Ectodermal cell (in vitro differentiated cells): ENCODE measurements around the gene KRT1.
"Not testable (repeated sequence)": the region's sequence is repeated elsewhere in the genome, so short reads cannot be mapped to it uniquely, and the experiment has no call there.

Experiments used
- H3K27ac ChIP-seq: 2 replicates; pipeline ENCODE4 v1.7.0; 2013; ENCODE audit warnings: mild to moderate bottlenecking, low read depth, low read length; ENCODE audit not compliant: insufficient read depth, poor library complexity, severe bottlenecking
- H3K27me3 ChIP-seq: 2 replicates; pipeline ENCODE4 v1.7.0; 2013; ENCODE audit warnings: mild to moderate bottlenecking, low read length; ENCODE audit not compliant: insufficient read depth, control insufficient read depth, poor library complexity, severe bottlenecking
- H3K36me3 ChIP-seq: one replicate; pipeline ENCODE4 v1.7.0; 2013; ENCODE audit warnings: low read length; ENCODE audit not compliant: control insufficient read depth, insufficient read depth
- H3K4me1 ChIP-seq: one replicate; pipeline ENCODE4 v1.7.0; 2013; ENCODE audit warnings: low read length; ENCODE audit not compliant: control insufficient read depth, insufficient read depth
- H3K4me3 ChIP-seq: 2 replicates; pipeline ENCODE4 v1.7.0; 2013; ENCODE audit warnings: low read depth, low read length, control low read depth; ENCODE audit not compliant: insufficient read depth
- H3K9me3 ChIP-seq: 2 replicates; pipeline ENCODE4 v1.7.0; 2013; ENCODE audit warnings: mild to moderate bottlenecking, low read length, moderate library complexity; ENCODE audit not compliant: control insufficient read depth
- whole genome bisulfite sequencing, 2 experiments: methylation state at CpG; one replicate each; pipeline ENCODE4 v1.1.7; 2013; ENCODE audit warnings: missing lambda C conversion rate in 2 of 2; 5-methylcytosine and 5-hydroxymethylcytosine counted together

The KRT1 gene

DNA sequence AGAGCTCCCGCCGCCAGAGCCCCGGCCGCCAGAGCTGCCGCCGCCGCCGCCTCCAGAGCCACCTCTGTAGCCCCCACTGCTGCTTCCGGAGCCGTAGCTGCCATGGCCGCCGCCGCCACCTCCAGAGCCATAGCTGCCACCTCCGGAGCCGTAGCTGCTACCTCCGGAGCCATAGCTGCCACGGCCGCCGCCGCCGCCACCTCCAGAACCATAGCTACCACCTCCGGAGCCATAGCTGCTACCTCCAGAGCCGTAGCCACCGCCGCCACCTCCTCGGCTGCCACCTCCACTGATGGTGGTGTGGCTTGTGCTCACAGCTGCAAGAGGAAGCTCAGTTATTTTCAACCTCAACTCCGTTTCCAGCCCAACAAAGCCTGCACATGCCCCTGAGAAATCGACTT, 4.9 kb downstream of the KRT1 start:
- 90 to 92% methylated on average over 28 of the region's 28 CpGs for WGBS, 2 experiments
- Histone ChIP-seq H3K4me1 (no peaks in the 10 kb centered on the region), H3K27ac (no peak overlapping the region), H3K4me3 (no peak overlapping the region), H3K27me3 (no peaks in the 10 kb centered on the region), H3K36me3 (no peaks in the 10 kb centered on the region), H3K9me3 (no peaks in the 10 kb centered on the region)

DNA sequence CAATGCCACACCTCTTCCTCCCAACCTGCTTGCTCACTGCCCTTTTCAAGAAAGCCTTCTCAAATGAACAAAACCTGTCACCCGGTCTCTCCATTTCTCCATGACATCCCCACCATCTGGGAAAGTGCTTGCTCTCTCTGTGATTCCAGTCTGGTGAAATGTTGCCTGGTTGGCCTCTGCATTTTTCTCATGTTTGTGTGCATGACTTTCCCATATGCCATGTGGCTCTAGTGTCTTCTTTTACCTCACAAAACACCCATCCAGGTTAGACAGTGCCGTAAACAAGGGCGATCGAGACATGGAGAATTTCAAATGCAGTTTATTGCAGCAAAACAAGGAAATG, 5.8 kb downstream of the KRT1 start:
- Histone ChIP-seq H3K27ac (no peak overlapping the region), H3K9me3 (no peaks in the 10 kb centered on the region), H3K4me3 (no peak overlapping the region), H3K4me1 (no peaks in the 10 kb centered on the region), H3K27me3 (no peaks in the 10 kb centered on the region), H3K36me3 (no peaks in the 10 kb centered on the region)
- WGBS, 2 experiments = 82 to 91% methylated on average over 4 of the region's 4 CpGs

DNA sequence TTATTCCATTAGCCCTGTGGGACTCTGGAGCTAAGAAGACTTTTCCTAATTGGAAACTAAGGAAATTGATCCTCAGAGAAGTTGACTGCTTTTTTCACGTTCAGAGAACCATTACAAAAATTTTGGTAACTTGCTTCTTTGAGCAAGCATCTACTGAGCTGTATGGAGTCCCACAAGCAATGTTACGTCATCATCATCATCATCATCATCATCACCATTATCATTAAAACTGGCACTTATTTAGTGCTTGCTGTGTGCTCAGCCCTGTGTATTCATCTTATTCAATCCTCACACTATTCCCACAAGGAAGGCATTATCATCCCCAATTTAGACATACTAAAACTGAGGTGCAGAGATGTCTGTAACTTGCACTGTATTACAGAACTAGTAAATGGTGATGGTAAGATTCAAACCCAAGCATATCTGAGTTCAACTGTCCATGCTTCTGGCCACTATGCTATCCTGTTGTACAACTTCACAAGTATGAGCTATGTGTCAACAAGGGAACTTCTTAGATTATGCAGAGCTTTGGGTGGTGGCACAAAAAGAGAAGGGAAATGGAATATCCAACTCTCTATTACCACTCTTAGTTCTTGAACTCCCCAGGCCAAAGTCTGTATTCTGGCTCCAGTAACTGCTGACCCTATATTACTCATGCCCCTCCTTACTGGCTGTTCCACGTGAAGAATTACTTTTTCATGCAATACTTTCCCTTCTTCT, 6.3 kb downstream of the KRT1 start:
- Histone ChIP-seq H3K27ac (no peak overlapping the region), H3K4me1 (no peaks in the 10 kb centered on the region), H3K36me3 (no peaks in the 10 kb centered on the region), H3K4me3 (no peak overlapping the region), H3K27me3 (no peaks in the 10 kb centered on the region), H3K9me3 (no peaks in the 10 kb centered on the region)
- 76 to 79% methylated on average over 3 of the region's 3 CpGs for WGBS, 2 experiments

DNA sequence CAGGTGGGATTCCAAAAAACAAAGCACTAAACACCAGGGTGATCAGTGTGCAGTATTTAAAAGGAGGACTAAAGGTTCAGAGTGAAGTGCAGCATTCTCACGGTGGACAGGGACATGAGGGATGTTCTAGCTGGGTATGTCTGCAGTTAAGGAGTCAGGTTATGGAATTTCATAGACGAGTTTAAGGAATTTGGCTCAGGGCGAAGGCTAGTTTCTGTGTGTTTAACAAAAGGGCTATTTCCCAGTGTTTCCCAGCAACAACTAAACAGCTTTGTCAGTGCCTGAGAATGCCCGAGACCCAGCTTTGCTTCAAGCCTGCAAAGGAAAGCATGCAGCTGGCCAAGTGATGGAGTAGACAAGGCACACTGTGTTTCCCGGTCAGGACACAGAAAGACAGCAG, 7.0 kb downstream of the KRT1 start:
- no peaks in the 10 kb centered on the region for H3K27me3 ChIP-seq
- H3K36me3 ChIP-seq = no peaks in the 10 kb centered on the region
- 84% methylated on average over 5 of the region's 5 CpGs for WGBS, 2 experiments
- H3K4me1 ChIP-seq = no peaks in the 10 kb centered on the region
- H3K27ac ChIP-seq = peak overlapping the region; percentile 12
- H3K9me3 ChIP-seq = no peaks in the 10 kb centered on the region
- no peak overlapping the region for H3K4me3 ChIP-seq

DNA sequence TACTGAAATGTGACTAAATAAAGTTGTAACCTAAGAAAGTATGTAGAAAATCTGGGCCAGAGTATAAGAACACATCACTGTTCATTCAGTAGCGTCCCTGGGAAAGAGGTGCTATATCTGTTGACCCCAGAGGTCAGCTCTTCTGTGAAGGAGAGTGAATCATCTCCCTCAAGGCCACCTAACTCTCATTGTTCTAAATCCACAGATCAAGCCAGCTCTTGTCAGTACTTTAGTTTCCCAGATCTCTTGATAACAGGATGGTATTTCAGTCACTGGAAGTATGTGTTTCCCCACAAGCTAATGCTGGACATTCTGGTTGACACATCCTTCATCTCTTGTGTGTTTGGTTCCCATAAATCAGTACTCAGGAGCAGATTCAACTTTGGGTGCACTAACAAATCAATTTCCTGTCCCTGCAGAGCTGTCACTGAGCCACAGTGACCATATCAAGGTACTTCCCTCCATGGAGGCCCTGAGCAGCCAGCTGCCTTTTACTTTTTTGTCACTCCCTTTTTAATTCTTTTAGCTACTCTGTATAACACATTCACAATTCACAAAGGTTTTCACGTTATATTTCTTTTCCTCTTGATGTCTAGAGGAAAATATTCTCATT, 7.8 kb downstream of the KRT1 start:
- whole genome bisulfite sequencing, 2 experiments = 77 to 86% methylated on average over 2 of the region's 2 CpGs
- H3K4me3 ChIP-seq = no peak overlapping the region
- H3K36me3 ChIP-seq = no peaks in the 10 kb centered on the region
- no peaks in the 10 kb centered on the region for H3K9me3 ChIP-seq
- H3K4me1 ChIP-seq = no peaks in the 10 kb centered on the region
- no peaks in the 10 kb centered on the region for H3K27me3 ChIP-seq
- no peak overlapping the region for H3K27ac ChIP-seq

DNA sequence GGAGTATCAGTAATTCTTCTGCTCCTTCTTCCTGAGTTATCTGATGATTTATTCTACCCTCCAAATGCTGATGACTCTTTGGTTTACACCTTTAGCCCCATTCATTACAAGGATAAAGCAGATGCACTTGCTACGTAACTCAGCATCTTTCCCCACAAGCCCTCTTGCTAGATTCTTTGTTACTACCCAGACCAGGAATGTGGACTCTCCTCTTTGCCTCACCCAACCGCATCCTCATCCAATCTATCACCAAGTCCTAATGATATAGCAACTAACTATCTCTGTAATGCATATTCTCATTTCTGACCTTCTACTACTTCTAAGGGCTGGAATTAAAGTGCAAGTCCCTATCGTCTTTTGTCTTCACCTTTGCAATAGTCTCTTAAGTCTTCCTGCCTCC, 9.2 kb downstream of the KRT1 start:
- Histone ChIP-seq H3K27me3 (no peaks in the 10 kb centered on the region), H3K4me1 (no peaks in the 10 kb centered on the region), H3K9me3 (no peaks in the 10 kb centered on the region), H3K36me3 (no peaks in the 10 kb centered on the region), H3K4me3 (no peak overlapping the region), H3K27ac (no peak overlapping the region)
- WGBS, 2 experiments = 92 to 96% methylated on average over 3 of the region's 3 CpGs

DNA sequence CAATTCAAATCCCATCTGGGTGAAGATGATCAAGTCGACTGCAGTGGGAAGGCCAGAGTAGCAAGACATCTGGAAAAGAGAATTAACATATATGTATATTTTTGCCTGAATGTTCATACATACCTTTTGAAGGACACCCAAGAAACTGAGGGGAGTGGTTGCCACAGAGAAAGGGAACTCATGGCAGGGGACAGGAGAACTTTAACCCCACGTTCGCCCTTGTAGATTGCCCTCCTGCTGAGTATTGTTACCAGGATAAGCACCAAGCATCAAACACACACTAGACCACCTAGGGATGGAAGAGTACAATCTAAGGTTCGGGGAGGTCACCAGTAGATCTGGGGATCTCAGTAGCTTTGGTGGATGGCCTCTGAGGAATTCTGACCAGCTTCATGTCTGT, 9.7 kb downstream of the KRT1 start:
- no peaks in the 10 kb centered on the region for H3K4me1 ChIP-seq
- 87 to 91% methylated on average over 3 to 4 of the region's 4 CpGs for WGBS, 2 experiments
- no peaks in the 10 kb centered on the region for H3K27me3 ChIP-seq
- H3K4me3 ChIP-seq = no peak overlapping the region
- no peaks in the 10 kb centered on the region for H3K9me3 ChIP-seq
- no peak overlapping the region for H3K27ac ChIP-seq
- no peaks in the 10 kb centered on the region for H3K36me3 ChIP-seq

DNA sequence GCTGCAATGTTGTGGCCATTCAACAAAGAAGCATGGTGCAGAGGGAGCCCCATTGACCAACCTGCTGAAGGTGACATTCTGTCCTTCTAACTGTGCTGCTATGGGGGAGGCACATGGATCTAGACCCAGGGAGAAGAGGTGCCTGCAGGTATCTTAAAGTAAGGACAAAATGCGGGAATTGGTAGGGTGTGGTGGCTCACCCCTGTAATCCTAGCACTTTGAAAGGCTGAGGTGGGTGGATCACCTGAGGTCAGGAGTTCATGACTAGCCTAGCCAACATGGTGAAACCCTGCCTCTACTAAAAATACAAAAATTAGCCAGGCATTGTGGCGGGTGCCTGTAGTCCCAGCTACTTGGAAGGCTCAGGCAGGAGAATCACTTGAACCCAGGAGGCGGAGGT, 10.3 kb downstream of the KRT1 start:
- not testable (repeated sequence) for H3K36me3 ChIP-seq, H3K9me3 ChIP-seq, H3K27me3 ChIP-seq, H3K4me3 ChIP-seq, H3K4me1 ChIP-seq, H3K27ac ChIP-seq
- 89 to 90% methylated on average over 3 of the region's 3 CpGs for WGBS, 2 experiments

DNA sequence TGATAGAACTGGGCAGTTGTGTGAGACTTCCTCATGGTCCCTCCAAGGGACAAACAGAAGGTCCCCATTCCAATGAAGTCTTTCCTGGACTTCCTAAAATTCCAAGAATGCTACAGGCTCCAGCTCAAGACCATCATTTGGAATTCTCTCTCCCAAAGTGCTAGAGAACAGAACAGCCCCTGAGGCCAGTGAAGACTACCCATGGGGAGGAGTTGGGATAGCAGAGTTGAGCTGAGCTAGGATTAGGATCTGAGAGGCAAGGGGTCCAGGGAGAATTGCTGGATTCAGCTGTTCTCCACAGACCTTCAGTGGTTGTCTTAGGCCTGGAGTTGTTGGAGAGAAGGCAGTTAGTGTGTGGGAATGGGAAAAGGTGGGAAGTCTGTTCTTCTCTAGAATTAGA, 10.8 kb downstream of the KRT1 start:
- no peaks in the 10 kb centered on the region for H3K27me3 ChIP-seq
- H3K4me1 ChIP-seq = no peaks in the 10 kb centered on the region
- no peak overlapping the region for H3K4me3 ChIP-seq
- H3K27ac ChIP-seq = no peak overlapping the region
- no peaks in the 10 kb centered on the region for H3K36me3 ChIP-seq
- no peaks in the 10 kb centered on the region for H3K9me3 ChIP-seq

DNA sequence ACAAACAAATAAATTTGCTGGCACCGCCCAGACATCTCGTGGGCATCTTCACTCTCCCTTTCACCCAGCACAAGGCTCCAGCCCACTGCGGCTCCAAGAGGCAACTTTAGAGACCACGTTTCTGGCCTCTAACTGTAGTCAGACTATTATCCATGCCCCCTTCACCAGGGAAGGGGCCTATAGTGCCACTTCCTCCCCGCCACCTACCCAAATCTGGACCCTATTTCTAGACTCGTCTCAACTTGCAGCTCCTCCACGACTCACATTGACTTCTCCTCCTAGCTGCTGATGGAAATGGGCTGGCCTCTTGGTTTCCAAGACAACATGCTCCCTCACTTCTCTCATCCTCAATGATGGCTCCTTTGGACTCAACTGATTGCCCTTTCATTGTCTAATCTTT, 12.3 kb downstream of the KRT1 start:
- H3K27me3 ChIP-seq = no peaks in the 10 kb centered on the region
- H3K4me3 ChIP-seq = no peak overlapping the region
- H3K9me3 ChIP-seq = no peaks in the 10 kb centered on the region
- no peaks in the 10 kb centered on the region for H3K36me3 ChIP-seq
- 85% methylated on average over 7 of the region's 7 CpGs for WGBS, 2 experiments
- H3K4me1 ChIP-seq = no peaks in the 10 kb centered on the region
- no peak overlapping the region for H3K27ac ChIP-seq

DNA sequence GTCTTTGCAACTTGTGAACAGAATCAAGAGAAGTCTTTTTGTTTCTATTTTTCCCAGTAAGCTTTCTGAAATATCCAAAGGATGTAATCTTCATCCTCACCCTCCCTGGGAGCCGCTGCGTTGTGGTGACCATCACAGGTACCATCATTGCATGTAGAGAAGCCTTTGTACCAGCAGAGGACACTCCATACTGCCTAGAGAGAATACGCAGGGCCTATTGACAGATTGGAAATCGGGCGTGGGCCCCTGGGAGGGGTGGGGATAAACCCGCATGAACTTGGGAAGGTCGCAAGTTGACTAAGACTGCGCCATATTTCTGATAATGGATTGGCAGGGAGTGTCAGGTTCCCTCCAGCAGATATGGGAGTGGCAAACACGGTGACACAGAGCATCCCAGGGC, 12.7 kb downstream of the KRT1 start:
- H3K27me3 ChIP-seq = no peaks in the 10 kb centered on the region

More for the DNA sequence above, 12.7 kb downstream of the KRT1 start:
- Histone ChIP-seq H3K27ac (no peak overlapping the region), H3K9me3 (no peaks in the 10 kb centered on the region), H3K4me1 (no peaks in the 10 kb centered on the region), H3K36me3 (no peaks in the 10 kb centered on the region), H3K4me3 (no peak overlapping the region)
- 70 to 71% methylated on average over 9 of the region's 9 CpGs for WGBS, 2 experiments
